ENCODE results near the gene ABTB2.
"Not testable (repeated sequence)": the region's sequence is repeated elsewhere in the genome, so short reads cannot be mapped to it uniquely, and the experiment has no call there.

Gene ABTB2

GRCh38 chr11:34260072-34260575 is 97.7 kb downstream of the ABTB2 start:
- no peak for DNase-seq

GRCh38 chr11:34259087-34259486 is 98.7 kb downstream of the ABTB2 start:
- DNase-seq = no peak

- DNase-seq = no peak
Observed at GRCh38 chr11:34256626-34257025, 101.2 kb downstream of the ABTB2 start.

GRCh38 chr11:34256150-34256549 is 101.7 kb downstream of the ABTB2 start:
- DNase-seq = no peak

- no peak for DNase-seq
Observed at GRCh38 chr11:34255101-34255500, 102.7 kb downstream of the ABTB2 start.

- no peak for DNase-seq
Observed at GRCh38 chr11:34254011-34254410, 103.8 kb downstream of the ABTB2 start.

GRCh38 chr11:34252651-34253050 is 105.2 kb downstream of the ABTB2 start:
- DNase-seq = no peak

- DNase-seq = no peak
Observed at GRCh38 chr11:34252015-34252414, 105.8 kb downstream of the ABTB2 start.

GRCh38 chr11:34251589-34251980 is 106.2 kb downstream of the ABTB2 start:
- DNase-seq = no peak

- DNase-seq = no peak
Observed at GRCh38 chr11:34250732-34251588, 106.8 kb downstream of the ABTB2 start.

- no peak for DNase-seq
Observed at GRCh38 chr11:34250211-34250610, 107.6 kb downstream of the ABTB2 start.

- DNase-seq = no peak
Observed at GRCh38 chr11:34249439-34249838, 108.4 kb downstream of the ABTB2 start.

- DNase-seq = not testable (repeated sequence)
Observed at GRCh38 chr11:34246511-34246910, 111.3 kb downstream of the ABTB2 start.

- DNase-seq = no peak
Observed at GRCh38 chr11:34245041-34245440, 112.8 kb downstream of the ABTB2 start.

- no peak for DNase-seq
Observed at GRCh38 chr11:34243600-34244464, 114.0 kb downstream of the ABTB2 start.

GRCh38 chr11:34242037-34242625 is 115.7 kb downstream of the ABTB2 start:
- DNase-seq = no peak

GRCh38 chr11:34240150-34240494 is 117.7 kb downstream of the ABTB2 start:
- DNase-seq = no peak

- no peak for DNase-seq
Observed at GRCh38 chr11:34239465-34240149, 118.2 kb downstream of the ABTB2 start.

- no peak for DNase-seq
Observed at GRCh38 chr11:34238966-34239365, 118.8 kb downstream of the ABTB2 start.

GRCh38 chr11:34238533-34238932 is 119.3 kb downstream of the ABTB2 start:
- DNase-seq = no peak

GRCh38 chr11:34236572-34236971 is 121.2 kb downstream of the ABTB2 start:
- DNase-seq = no peak

- DNase-seq = no peak
Observed at GRCh38 chr11:34235591-34236071, 122.2 kb downstream of the ABTB2 start.

GRCh38 chr11:34235189-34235588 is 122.6 kb downstream of the ABTB2 start:
- DNase-seq = no peak
